ENCODE measurements around the gene RNF181. TPM values are rescaled to one million over a fixed set of nuclear protein-coding genes. Genes with fewer than 3 reads are reported as not detected.
"Not testable (repeated sequence)": the region's sequence is repeated elsewhere in the genome, so short reads cannot be mapped to it uniquely, and the experiment has no call there.

The RNF181 gene
- total RNA-seq, 2 experiments from 2014 or later = 113 to 140 TPM

DNA sequence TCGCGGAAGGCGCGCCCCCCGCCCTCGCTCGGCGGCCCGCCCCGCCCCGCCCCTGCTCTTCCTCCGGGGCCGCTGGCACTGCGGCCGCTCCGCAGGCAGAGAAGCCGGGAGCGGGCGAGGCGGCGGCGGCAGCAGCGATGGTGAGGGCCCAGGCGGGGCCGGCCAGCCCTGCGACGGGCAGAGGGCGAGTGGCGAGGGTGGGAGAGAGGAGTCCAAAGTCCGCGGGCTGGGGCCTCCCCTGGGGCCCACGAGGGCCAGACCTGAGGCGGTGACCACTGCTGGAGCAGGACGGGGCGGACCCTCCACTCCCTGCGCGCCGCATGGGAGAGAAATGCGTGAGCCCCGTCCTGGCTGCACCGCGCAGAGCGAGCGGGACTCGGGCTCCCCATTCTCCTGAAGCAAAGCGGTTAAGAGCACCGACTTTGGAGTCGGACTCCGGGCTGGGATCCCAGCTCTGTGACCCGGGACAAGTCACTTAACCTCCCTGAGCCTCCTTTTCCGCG is 11.1 kb upstream of the RNF181 start, which contains the start of gene VAMP5:
Gene VAMP5 (plus strand): TSS at position 78 of the 503 bp plus-strand sequence. CDS start 60 bp downstream, at position 138.
- intact Hi-C loops (cut with DNase I, micrococcal nuclease) = no loop called here
- peak; percentile 20 for ATAC-seq
- Mint-ChIP-seq H3K27ac (peak within 1 kb of the TSS; percentile 87), H3K4me3 (peak within 1 kb of the TSS; percentile 75), H3K36me3 (ENCODE audit: low read depth) (peaks cover 23% of the 10 kb centered on the region), H3K9me3 (ENCODE audit: low read depth) (no peaks in the 10 kb centered on the region), H3K4me1 (peaks cover 38% of the 10 kb centered on the region), H3K27me3 (no peaks in the 10 kb centered on the region)
- peak; percentile 30 for DNase-seq
- ChIA-PET CTCF (interaction anchor here (1.4 to 2.5 kb wide), 2 partner anchors 10 to 33 kb away, joined by 6 to 9 read pairs; no protein-coding TSS in a partner anchor), POLR2A (interaction anchor here (0.6 to 0.8 kb wide), 2 partner anchors 21 to 32 kb away, joined by 3 to 6 read pairs; no protein-coding TSS in a partner anchor)

DNA sequence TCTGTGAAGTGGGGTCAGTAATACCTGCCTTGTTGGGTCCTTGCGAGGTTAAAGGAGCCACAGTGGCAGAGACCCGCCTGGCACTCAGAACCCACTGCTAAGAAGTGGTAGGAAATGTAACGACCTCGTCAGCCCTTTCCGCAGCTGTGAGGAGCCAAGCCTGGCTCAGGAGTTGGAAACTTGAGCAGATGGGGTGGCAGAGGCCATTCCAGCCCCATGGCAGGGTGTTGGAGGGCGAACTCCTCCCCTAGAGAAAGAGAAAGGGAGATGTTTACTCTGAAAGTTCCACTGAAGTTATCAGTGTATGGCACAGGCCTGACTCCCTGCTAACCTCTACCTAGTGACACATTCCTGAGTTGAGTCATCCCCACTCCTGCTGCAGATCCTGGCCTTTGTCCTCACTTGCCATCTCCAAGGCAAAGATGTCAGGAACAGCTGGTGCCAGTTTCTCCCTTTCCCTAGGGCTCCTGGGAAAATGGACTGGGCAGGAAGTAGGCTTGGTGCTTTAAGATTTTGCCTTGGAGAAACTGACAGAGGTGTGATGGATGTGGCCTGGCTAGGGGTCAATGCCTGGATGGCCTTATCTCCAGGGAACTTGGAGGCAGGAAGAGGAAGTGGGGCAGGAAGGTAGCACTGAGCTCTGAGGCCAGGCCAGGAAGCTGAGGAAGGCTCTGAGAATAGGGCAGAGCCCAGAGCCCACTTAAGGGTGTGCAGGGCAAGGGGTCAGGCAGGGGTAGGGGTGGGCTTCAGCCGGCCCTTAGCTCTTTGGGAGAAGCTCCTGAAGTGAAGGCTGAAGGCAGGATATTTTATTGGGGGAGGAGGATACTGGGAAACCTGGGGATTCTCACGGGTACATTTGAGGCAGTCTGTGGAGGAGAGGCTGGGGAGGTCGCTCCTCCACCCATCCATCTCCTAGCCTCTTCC is 10.4 kb upstream of the RNF181 start:
- Mint-ChIP-seq H3K4me3 (peak overlapping the region; percentile 75), H3K36me3 (ENCODE audit: low read depth) (peaks cover 21% of the 10 kb centered on the region), H3K27ac (peak overlapping the region; percentile 87), H3K27me3 (no peaks in the 10 kb centered on the region), H3K4me1 (peaks cover 34% of the 10 kb centered on the region), H3K9me3 (ENCODE audit: low read depth) (no peaks in the 10 kb centered on the region)
- intact Hi-C loops (cut with DNase I, micrococcal nuclease) = no loop called here
- ATAC-seq = peak; percentile 79
- DNase-seq = peak; percentile 52
- POLR2A ChIA-PET = interaction anchor here (0.5 to 1.0 kb wide), 3 partner anchors 21 to 231 kb away, joined by 3 to 6 read pairs (median 3); partner anchors contain the start of genes C2orf68, ELMOD3 and RETSAT
- CTCF ChIA-PET = interaction anchor here (2.5 kb wide), 1 partner anchor 34 kb away, joined by 9 read pairs; no protein-coding TSS in a partner anchor

DNA sequence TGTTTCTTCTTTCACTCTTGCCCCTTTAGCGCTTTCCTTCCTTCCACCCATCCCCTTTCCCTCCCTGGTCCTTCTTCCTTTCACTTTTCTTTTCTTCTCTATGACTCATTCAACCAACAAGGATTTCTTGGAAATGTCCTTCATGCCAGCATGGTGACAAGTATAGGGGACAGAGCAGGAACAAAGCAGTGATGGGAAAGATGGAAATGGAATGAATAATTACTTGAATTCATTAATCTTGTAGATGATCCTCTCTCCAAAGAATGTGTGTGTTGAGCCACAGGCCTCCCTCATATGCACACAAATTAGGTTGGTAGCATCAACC is 9.8 kb upstream of the RNF181 start:
- Mint-ChIP-seq H3K4me3 (peak overlapping the region; percentile 75), H3K27me3 (no peaks in the 10 kb centered on the region), H3K27ac (peak overlapping the region; percentile 87), H3K36me3 (ENCODE audit: low read depth) (peaks cover 18% of the 10 kb centered on the region), H3K4me1 (peaks cover 31% of the 10 kb centered on the region), H3K9me3 (ENCODE audit: low read depth) (no peaks in the 10 kb centered on the region)
- intact Hi-C loops (cut with DNase I, micrococcal nuclease) = no loop called here
- ChIA-PET POLR2A (interaction anchor here (0.7 to 1.0 kb wide), 2 partner anchors 51 to 231 kb away, joined by 3 read pairs; partner anchors contain the start of genes ELMOD3 and RETSAT), CTCF (interaction anchor here (2.5 kb wide), 1 partner anchor 35 kb away, joined by 9 read pairs; no protein-coding TSS in a partner anchor)
- no peak for DNase-seq
- ATAC-seq = no peak

DNA sequence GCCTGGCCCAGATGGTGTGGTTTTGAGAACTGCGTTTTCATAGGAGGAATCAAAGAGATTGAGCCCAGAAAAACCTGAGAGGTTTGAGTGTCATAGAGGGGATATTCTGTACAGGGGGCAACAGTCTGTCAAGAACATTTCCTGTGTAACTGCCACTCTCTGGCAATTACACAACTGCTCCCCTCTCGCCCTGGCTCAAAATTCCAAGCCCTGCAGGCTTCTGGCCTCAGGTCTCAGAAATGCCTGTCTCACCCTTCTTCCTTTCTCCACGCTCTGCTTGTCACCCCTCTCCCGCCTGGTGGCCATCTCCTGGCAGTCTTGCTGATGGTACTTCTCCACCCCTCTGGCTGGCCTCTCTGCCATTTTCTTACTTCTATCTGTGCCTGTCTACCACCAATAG is 7.3 kb upstream of the RNF181 start:
- Mint-ChIP-seq H3K4me3 (no peak overlapping the region), H3K36me3 (ENCODE audit: low read depth) (peaks cover 4% of the 10 kb centered on the region), H3K4me1 (peaks cover 26% of the 10 kb centered on the region), H3K27me3 (no peaks in the 10 kb centered on the region), H3K9me3 (ENCODE audit: low read depth) (no peaks in the 10 kb centered on the region), H3K27ac (no peak overlapping the region)
- no peak for ATAC-seq
- intact Hi-C loops (cut with DNase I, micrococcal nuclease) = no loop called here
- DNase-seq = no peak
- ChIA-PET CTCF (no interaction called here), POLR2A (interaction anchor here (1.1 kb wide), 1 partner anchor 12 kb away, joined by 3 read pairs; no protein-coding TSS in a partner anchor)

DNA sequence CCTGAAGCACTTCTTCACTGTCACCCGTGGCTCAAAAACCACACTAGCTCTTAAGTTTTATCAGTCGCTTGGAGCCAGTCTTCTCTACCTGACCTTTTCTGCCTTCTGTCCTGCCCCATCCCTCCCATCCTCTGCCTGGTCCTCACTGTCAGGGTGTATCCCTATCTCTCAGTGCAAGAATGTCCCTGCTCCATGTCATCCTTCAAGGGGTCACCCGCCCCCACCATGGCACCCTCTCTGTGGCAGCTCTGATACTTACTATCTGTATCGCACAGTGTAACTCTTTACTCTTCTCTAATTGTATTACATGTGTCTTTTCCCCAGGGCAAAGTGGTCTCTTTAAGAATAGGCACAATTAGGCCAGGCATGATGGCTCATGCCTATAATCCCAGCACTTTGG is 6.9 kb upstream of the RNF181 start:
- Mint-ChIP-seq H3K27ac (no peak overlapping the region), H3K4me3 (no peak overlapping the region), H3K27me3 (no peaks in the 10 kb centered on the region), H3K36me3 (ENCODE audit: low read depth) (peaks cover under 1% of the 10 kb centered on the region), H3K4me1 (peaks cover 22% of the 10 kb centered on the region), H3K9me3 (ENCODE audit: low read depth) (no peaks in the 10 kb centered on the region)
- ChIA-PET POLR2A (no interaction called here), CTCF (no interaction called here)
- no peak for DNase-seq
- intact Hi-C loops (cut with DNase I, micrococcal nuclease) = no loop called here
- ATAC-seq = no peak

DNA sequence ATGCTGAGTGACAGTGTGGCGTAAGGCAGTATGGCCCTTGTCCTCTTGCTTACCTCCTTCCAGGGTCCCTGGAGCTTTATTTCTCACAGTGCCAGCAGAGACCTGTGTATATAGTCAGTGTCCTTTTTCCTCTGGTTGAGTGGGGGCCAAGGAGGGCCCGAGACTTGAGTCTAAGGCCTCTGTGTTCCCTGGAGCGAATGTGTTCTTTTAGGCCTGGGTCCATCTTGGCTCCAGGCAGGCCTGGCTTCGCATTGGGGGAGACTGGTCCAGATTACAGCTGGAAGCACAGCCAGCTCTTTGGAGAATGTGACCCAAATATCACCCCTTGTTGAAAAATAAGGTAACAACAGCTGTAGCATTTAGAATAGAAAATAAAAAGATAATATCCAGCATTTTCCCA is 6.4 kb upstream of the RNF181 start:
- H3K9me3 Mint-ChIP-seq (ENCODE audit: low read depth) = no peaks in the 10 kb centered on the region
- ATAC-seq (no peak), DNase-seq (no peak)
- H3K27me3 Mint-ChIP-seq = no peaks in the 10 kb centered on the region
- CTCF ChIA-PET = no interaction called here
- intact Hi-C loops (cut with DNase I, micrococcal nuclease) = no loop called here
- H3K27ac Mint-ChIP-seq = no peak overlapping the region
- no peak overlapping the region for H3K4me3 Mint-ChIP-seq
- POLR2A ChIA-PET = no interaction called here
- H3K36me3 Mint-ChIP-seq (ENCODE audit: low read depth) = no peaks in the 10 kb centered on the region
- peaks cover 20% of the 10 kb centered on the region for H3K4me1 Mint-ChIP-seq

DNA sequence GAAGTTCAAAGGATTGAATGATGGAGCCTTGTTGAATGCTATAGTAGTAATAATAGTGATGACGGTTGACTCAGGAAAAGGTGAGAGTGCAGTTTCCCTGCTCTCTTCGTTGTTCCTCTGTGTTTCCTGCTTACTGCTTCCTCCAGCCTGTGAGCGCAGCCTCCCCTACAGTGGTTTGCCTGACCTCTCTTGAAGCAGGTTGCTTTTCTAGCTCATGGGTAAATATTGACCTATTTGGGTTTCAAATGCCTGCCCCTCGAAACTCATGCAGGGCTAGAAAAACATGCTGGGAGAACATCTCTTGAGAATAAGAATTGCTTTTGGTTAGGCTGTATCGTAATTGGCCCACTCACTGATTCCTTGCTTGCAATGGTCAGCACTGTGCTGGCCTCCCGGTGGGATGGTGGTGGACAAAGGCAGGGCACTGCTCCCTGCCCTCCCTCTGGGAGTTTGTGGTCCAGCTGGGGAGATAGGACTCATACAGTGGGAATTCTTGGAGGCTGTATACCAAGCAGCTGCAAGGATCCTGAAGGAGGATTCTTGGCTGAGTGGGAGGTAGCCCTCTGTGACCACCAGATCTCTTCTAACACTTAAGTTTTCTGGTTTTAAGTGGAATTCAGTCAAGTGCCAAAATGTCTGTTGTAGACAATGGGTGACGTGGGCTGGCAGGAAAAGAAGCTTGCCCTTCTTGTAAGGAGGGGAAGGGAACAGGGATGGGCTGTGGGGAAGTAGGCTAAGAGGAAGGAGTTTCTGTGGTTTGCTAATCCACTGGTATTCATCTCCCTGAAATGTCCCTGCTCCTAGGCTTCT is 5.4 kb upstream of the RNF181 start:
- Mint-ChIP-seq H3K36me3 (ENCODE audit: low read depth) (no peaks in the 10 kb centered on the region), H3K4me3 (no peak overlapping the region), H3K27ac (no peak overlapping the region), H3K27me3 (no peaks in the 10 kb centered on the region), H3K4me1 (peaks cover 21% of the 10 kb centered on the region), H3K9me3 (ENCODE audit: low read depth) (no peaks in the 10 kb centered on the region)
- intact Hi-C loops (cut with DNase I, micrococcal nuclease) = no loop called here
- ATAC-seq (no peak), DNase-seq (no peak)
- CTCF ChIA-PET = interaction anchor here (0.5 to 1.6 kb wide), 3 partner anchors 15 to 290 kb away, joined by 4 to 5 read pairs (median 4); no protein-coding TSS in a partner anchor
- POLR2A ChIA-PET = interaction anchor here (0.6 kb wide), 1 partner anchor 26 kb away, joined by 3 read pairs; no protein-coding TSS in a partner anchor

DNA sequence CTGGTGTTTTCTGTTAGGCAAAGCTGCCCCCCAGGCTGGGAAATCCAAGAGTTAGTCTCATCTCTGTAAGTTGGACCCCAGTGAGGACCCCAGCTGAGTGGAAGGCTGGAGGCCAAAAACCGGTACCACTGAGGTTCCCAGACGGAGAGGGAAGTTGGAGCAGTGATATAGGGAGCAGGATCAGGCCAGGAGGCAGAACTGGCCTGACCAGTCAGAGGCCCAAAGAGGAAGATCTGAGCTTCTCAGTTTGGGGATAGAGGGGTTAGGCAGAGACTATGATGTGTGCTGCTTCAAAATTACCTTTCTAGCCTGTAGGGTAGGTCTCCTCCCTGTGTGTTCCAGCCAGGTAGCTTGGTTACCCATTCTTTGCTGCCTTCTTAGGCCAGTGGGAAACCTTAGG is 4.6 kb upstream of the RNF181 start:
- H3K4me3 Mint-ChIP-seq = no peak overlapping the region
- no peaks in the 10 kb centered on the region for H3K27me3 Mint-ChIP-seq
- ChIA-PET CTCF (interaction anchor here (0.5 to 1.6 kb wide), 4 partner anchors 11 to 291 kb away, joined by 3 to 5 read pairs (median 4); no protein-coding TSS in a partner anchor), POLR2A (interaction anchor here (0.6 kb wide), 2 partner anchors 25 to 44 kb away, joined by 3 to 9 read pairs; no protein-coding TSS in a partner anchor)
- intact Hi-C loops (cut with DNase I, micrococcal nuclease) = no loop called here
- H3K4me1 Mint-ChIP-seq = peaks cover 17% of the 10 kb centered on the region
- no peak for ATAC-seq
- no peak overlapping the region for H3K27ac Mint-ChIP-seq
- DNase-seq = no peak
- H3K36me3 Mint-ChIP-seq (ENCODE audit: low read depth) = peaks cover 3% of the 10 kb centered on the region
- no peaks in the 10 kb centered on the region for H3K9me3 Mint-ChIP-seq (ENCODE audit: low read depth)

DNA sequence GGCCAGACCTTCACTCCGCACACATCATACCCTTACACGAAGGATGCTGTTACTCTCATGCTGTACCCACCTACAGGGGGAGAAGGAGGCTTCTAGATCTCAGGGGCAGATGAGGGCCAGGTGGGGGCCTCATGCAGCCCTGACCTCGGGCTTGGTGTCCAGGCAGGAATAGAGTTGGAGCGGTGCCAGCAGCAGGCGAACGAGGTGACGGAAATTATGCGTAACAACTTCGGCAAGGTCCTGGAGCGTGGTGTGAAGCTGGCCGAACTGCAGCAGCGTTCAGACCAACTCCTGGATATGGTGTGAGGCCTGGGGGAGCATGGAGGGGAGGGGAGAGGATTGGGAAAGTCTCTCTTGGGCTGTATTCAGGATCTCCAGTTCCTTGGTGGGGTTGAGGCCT is 4.0 kb upstream of the RNF181 start:
- ChIA-PET CTCF (interaction anchor here (1.0 to 1.6 kb wide), 2 partner anchors 12 to 13 kb away, joined by 3 to 4 read pairs; no protein-coding TSS in a partner anchor), POLR2A (no interaction called here)
- Mint-ChIP-seq H3K9me3 (ENCODE audit: low read depth) (no peaks in the 10 kb centered on the region), H3K36me3 (ENCODE audit: low read depth) (peaks cover 3% of the 10 kb centered on the region), H3K27me3 (no peaks in the 10 kb centered on the region), H3K4me1 (peaks cover 22% of the 10 kb centered on the region), H3K27ac (no peak overlapping the region), H3K4me3 (no peak overlapping the region)
- ATAC-seq (no peak), DNase-seq (no peak)
- intact Hi-C loops (cut with DNase I, micrococcal nuclease) = no loop called here

DNA sequence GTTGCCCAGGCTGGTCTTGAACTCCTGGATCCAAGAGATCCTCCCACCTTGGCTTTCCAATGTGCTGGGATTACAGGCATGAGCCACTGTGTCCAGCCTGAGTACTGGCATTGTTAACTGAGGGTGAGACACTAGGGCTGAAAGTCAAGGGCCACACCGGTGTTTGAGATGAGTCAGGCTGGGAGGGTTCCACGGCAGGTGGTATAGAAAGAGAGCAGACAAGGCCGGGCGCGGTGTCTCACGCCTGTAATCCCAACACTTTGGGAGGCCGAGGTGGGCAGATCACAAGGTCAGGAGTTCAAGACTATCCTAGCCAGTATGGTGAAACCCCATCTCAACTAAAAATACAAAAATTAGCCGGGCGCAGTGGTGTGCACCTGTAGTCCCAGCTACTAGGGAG is 3.2 kb upstream of the RNF181 start:
- intact Hi-C loops (cut with DNase I, micrococcal nuclease); POLR2A ChIA-PET; DNase-seq; ATAC-seq; H3K27me3 Mint-ChIP-seq; H3K4me3 Mint-ChIP-seq; H3K27ac Mint-ChIP-seq; H3K9me3 Mint-ChIP-seq (ENCODE audit: low read depth): not testable (repeated sequence)
- CTCF ChIA-PET = interaction anchor here (1.4 kb wide), 1 partner anchor 13 kb away, joined by 3 read pairs; no protein-coding TSS in a partner anchor
- peaks cover 26% of the 10 kb centered on the region for H3K4me1 Mint-ChIP-seq
- H3K36me3 Mint-ChIP-seq (ENCODE audit: low read depth) = peaks cover 10% of the 10 kb centered on the region

DNA sequence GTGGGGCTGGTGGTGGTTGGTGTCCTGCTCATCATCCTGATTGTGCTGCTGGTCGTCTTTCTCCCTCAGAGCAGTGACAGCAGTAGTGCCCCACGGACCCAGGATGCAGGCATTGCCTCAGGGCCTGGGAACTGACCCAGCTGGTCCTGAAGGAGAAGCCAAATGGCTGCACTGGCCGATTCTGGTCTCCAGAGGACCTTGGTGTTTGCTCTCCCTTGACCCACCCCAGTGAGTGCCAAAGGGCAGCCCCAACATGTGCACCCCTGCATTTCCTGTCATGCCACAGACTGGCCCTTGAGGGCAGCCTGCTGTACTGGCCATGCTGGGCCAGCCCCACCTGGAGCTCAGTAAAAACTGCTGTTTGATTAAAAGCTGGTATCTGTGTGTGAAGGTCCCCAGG is 2.5 kb upstream of the RNF181 start:
- ChIA-PET POLR2A (no interaction called here), CTCF (interaction anchor here (1.4 kb wide), 1 partner anchor 12 kb away, joined by 3 read pairs; no protein-coding TSS in a partner anchor)
- Mint-ChIP-seq H3K36me3 (ENCODE audit: low read depth) (peaks cover 12% of the 10 kb centered on the region), H3K27me3 (no peaks in the 10 kb centered on the region), H3K27ac (no peak overlapping the region), H3K4me3 (no peak overlapping the region), H3K9me3 (ENCODE audit: low read depth) (no peaks in the 10 kb centered on the region), H3K4me1 (peaks cover 22% of the 10 kb centered on the region)
- intact Hi-C loops (cut with DNase I, micrococcal nuclease) = no loop called here
- DNase-seq (no peak), ATAC-seq (no peak)
